Gastroesophageal sphincter (tissue), 3 donors: ENCODE results near the gene CDC42EP5.

ENCODE experiments used
- CTCF ChIP-seq, 4 experiments: fragments of 200-600 bp in 2 of 4; fragments of 450-650 bp in 2 of 4; sonication (generic) in 1 of 4; IDR thresholded peaks; one replicate each; pipeline ENCODE4 v1.5.1; 2017 to 2019; ENCODE audit warnings: antibody characterized with exemption in 4 of 4, mild to moderate bottlenecking in 2 of 4, moderate library complexity in 2 of 4
- POLR2A ChIP-seq, 2 donors: fragments of 450-650 bp; IDR thresholded peaks; one replicate each; pipeline ENCODE4 v1.6.1; 2017; ENCODE audit warnings: antibody characterized with exemption in 2 of 2, mild to moderate bottlenecking in 2 of 2, moderate library complexity in 1 of 2

GRCh38 chr19:54460230-54461005 is 12.7 kb downstream of the CDC42EP5 start:
- TF ChIP-seq CTCF (IDR thresholded peaks at IDR 0.05) (no peak), POLR2A (IDR thresholded peaks at IDR 0.05) (no peak)
